Spleen (tissue), 11 donors: ENCODE data around the gene LEP. TPM values are rescaled to one million over a fixed set of nuclear protein-coding genes. Genes with fewer than 3 reads are reported as not detected.

Experiments used
- DNase-seq: peaks from one replicate; pipeline ENCODE4 v3.0.0-alpha.2; 2020
- H3K27ac ChIP-seq, 8 donors: fragments of 200-600 bp; sonication (generic) in 7 of 8; 1 replicate in 4 of 8; 2 replicates in 4 of 8; pipeline versions ENCODE4 v1.5.0 to v1.8.0; 2016 to 2021; ENCODE audit warnings: inconsistent platforms in 4 of 8, mild to moderate bottlenecking in 4 of 8, moderate library complexity in 1 of 8
- H3K27me3 ChIP-seq, 7 donors: fragments of 200-600 bp; sonication (generic) in 6 of 7; replicated peaks in 1 of 7; 1 replicate in 4 of 7; 2 replicates in 3 of 7; pipeline versions ENCODE4 v1.5.0 to v1.8.0; 2016 to 2021; ENCODE audit warnings: inconsistent platforms in 3 of 7, mild to moderate bottlenecking in 1 of 7
- H3K36me3 ChIP-seq, 6 donors: fragments of 200-600 bp; sonication (generic) in 5 of 6; 1 replicate in 4 of 6; 2 replicates in 2 of 6; pipeline versions ENCODE4 v1.5.0 to v1.8.0; 2016 to 2021; ENCODE audit warnings: inconsistent platforms in 2 of 6
- H3K4me1 ChIP-seq, 6 donors: fragments of 200-600 bp; sonication (generic) in 5 of 6; 1 replicate in 3 of 6; 2 replicates in 3 of 6; pipeline versions ENCODE4 v1.5.0 to v1.8.0; 2016 to 2021; ENCODE audit warnings: inconsistent platforms in 3 of 6
- H3K4me3 ChIP-seq, 8 donors: fragments of 200-600 bp; sonication (generic) in 7 of 8; 1 replicate in 4 of 8; 2 replicates in 4 of 8; pipeline versions ENCODE4 v1.5.0 to v1.8.0; 2016 to 2021; ENCODE audit warnings: inconsistent platforms in 4 of 8, mild to moderate bottlenecking in 4 of 8, moderate library complexity in 2 of 8
- H3K9me3 ChIP-seq, 8 donors: fragments of 200-600 bp; sonication (generic) in 7 of 8; 1 replicate in 4 of 8; 2 replicates in 4 of 8; pipeline versions ENCODE4 v1.5.0 to v1.8.0; 2016 to 2021; ENCODE audit warnings: inconsistent platforms in 4 of 8
- CTCF ChIP-seq, 11 experiments: fragments of 200-600 bp in 7 of 11; fragments of 450-650 bp in 4 of 11; sonication (generic) in 4 of 11; IDR thresholded peaks in 8 of 11; conservative IDR thresholded peaks in 3 of 11; 1 replicate in 7 of 11; 2 replicates in 4 of 11; pipeline versions ENCODE4 v1.4.0 to v1.8.0; 2016 to 2021; ENCODE audit warnings: antibody characterized with exemption in 11 of 11, inconsistent platforms in 4 of 11, mild to moderate bottlenecking in 1 of 11
- POLR2A ChIP-seq, 3 donors: fragments of 450-650 bp; IDR thresholded peaks; one replicate each; pipeline ENCODE4 v1.5.1; 2017; ENCODE audit warnings: antibody characterized with exemption in 3 of 3, mild to moderate bottlenecking in 1 of 3
- POLR2AphosphoS5 ChIP-seq, 3 donors: sonication (generic); formaldehyde crosslinking; IDR thresholded peaks; one replicate each; pipeline ENCODE4 v1.5.1; 2017; ENCODE audit warnings: antibody characterized with exemption in 3 of 3
- WGBS, 5 donors: extraction: QIAGEN DNeasy Blood & Tissue Kit in 3 of 5; methylation state at CpG; one replicate each; pipeline versions ENCODE4 v1.1.5 to v1.1.7; 2013 to 2018; 5-methylcytosine and 5-hydroxymethylcytosine counted together
- intact Hi-C: fragments of 100-400 bp; cut with DNase I; formaldehyde crosslinking; loops from one replicate; pipeline ENCODE4 v1.15.0; 2023; ENCODE audit warnings: low total_unique reads
- polyA plus RNA-seq, 3 donors: library from polyadenylated mRNA; stranded (reverse); fragments of 200-250 nt; gene quantifications; one replicate each; pipeline ENCODE4 v1.2.1, GENCODE V29; 2013
- total RNA-seq, 7 donors: library from RNA; depleted of rRNA in 3 of 7; stranded (reverse); fragments of >200 nt in 3 of 7; fragmentation: NEBNext Ultra II Directional in 4 of 7; extraction: Animal tissue kit (Norgen Biotek cat#: 25700) in 4 of 7; gene quantifications; one replicate each; pipeline versions ENCODE4 v1.1.0 to v1.2.1, GENCODE V29; 2016 to 2021
- donor health status: healthy with polysubstance abuse.
- donor health status: DM: no; HTN: no; CAD: no; lungs with moderate emphysema.
- donor health status: DM: no; HTN: no; CAD: no.
- donor health status: Bipolar disorder and iron deficiency.
- donor health status: healthy.
- donor health status: DM: no; HTN: no; CAD: no.
- donor health status: DM: yes; HTN: yes; CAD: no.

Gene LEP
- total and polyA plus RNA-seq, 10 donors, result 0.06 to 0.44 (median 0.13) TPM; not detected in 5

- intact Hi-C loops, result no loop called here
- H3K4me3 ChIP-seq, result no peak overlapping the region
- peaks cover 0 to 7% (median 0%) of the 10 kb centered on the region in 6 donors for H3K4me1 ChIP-seq
These were observed 2.2 kb downstream of the LEP start for GRCh38 chr7:128243273-128243672.

GRCh38 chr7:128244861-128245260, 3.8 kb downstream of the LEP start:
- TF ChIP-seq POLR2AphosphoS5 (IDR thresholded peaks at IDR 0.05), result no peak
- Histone ChIP-seq H3K4me1 (peaks cover 0 to 7% (median 0%) of the 10 kb centered on the region in 6 donors), H3K36me3 (no peaks in the 10 kb centered on the region), H3K27me3 (peaks cover 0 to 46% (median 16%) of the 10 kb centered on the region in 7 donors), H3K9me3 (peaks cover 0 to 14% (median 8%) of the 10 kb centered on the region in 8 donors), H3K27ac (no peak overlapping the region), H3K4me3 (no peak overlapping the region)
- intact Hi-C loops, result no loop called here
- WGBS, 5 donors, result 80 to 87% (median 84%) methylated on average over 3 of the region's 3 CpGs
- DNase-seq, result no peak

More at GRCh38 chr7:128243273-128243672, 2.2 kb downstream of the LEP start:
- TF ChIP-seq POLR2AphosphoS5 (IDR thresholded peaks at IDR 0.05) (no peak), POLR2A (IDR thresholded peaks at IDR 0.05) (no peak), CTCF (IDR thresholded peaks at IDR 0.05 in 8 of 11, conservative IDR thresholded peaks at IDR 0.05 in 3 of 11) (no peak)
- peaks cover 0 to 30% (median 24%) of the 10 kb centered on the region in 8 donors for H3K9me3 ChIP-seq
- no peak overlapping the region for H3K27ac ChIP-seq
- peaks cover 0 to 49% (median 16%) of the 10 kb centered on the region in 7 donors for H3K27me3 ChIP-seq
- no peaks in the 10 kb centered on the region for H3K36me3 ChIP-seq
- WGBS, 5 donors, result 81 to 87% (median 86%) methylated on average over 7 of the region's 7 CpGs
- DNase-seq, result no peak

GRCh38 chr7:128247108-128247507, 6.0 kb downstream of the LEP start:
- intact Hi-C loops, result no loop called here
- Histone ChIP-seq H3K9me3 (no peaks in the 10 kb centered on the region), H3K4me3 (no peak overlapping the region), H3K27ac (peak overlapping the region in 1 of 8 donors; percentile 54), H3K36me3 (no peaks in the 10 kb centered on the region), H3K4me1 (no peaks in the 10 kb centered on the region), H3K27me3 (peaks cover 0 to 24% (median 0%) of the 10 kb centered on the region in 7 donors)
- WGBS, 5 donors, result 77 to 92% (median 90%) methylated on average over 5 of the region's 5 CpGs
- no peak for DNase-seq
- TF ChIP-seq POLR2A (IDR thresholded peaks at IDR 0.05), result no peak
- no peak for TF ChIP-seq CTCF (IDR thresholded peaks at IDR 0.05 in 8 of 11, conservative IDR thresholded peaks at IDR 0.05 in 3 of 11)
- TF ChIP-seq POLR2AphosphoS5 (IDR thresholded peaks at IDR 0.05), result no peak

GRCh38 chr7:128247640-128248194, 6.6 kb downstream of the LEP start:
- Histone ChIP-seq H3K27me3 (peaks cover 0 to 18% (median 0%) of the 10 kb centered on the region in 7 donors), H3K27ac (peak overlapping the region in 3 of 8 donors; percentile 20 to 54 (median 33)), H3K36me3 (no peaks in the 10 kb centered on the region), H3K9me3 (no peaks in the 10 kb centered on the region), H3K4me3 (no peak overlapping the region), H3K4me1 (no peaks in the 10 kb centered on the region)
- intact Hi-C loops, result no loop called here
- no peak for TF ChIP-seq POLR2A (IDR thresholded peaks at IDR 0.05)
- peak in 1 of 11 experiments; percentile 4 for TF ChIP-seq CTCF (IDR thresholded peaks at IDR 0.05 in 8 of 11, conservative IDR thresholded peaks at IDR 0.05 in 3 of 11)
- TF ChIP-seq POLR2AphosphoS5 (IDR thresholded peaks at IDR 0.05), result no peak
- no peak for DNase-seq
- 68 to 87% (median 70%) methylated on average over 7 of the region's 7 CpGs for WGBS, 5 donors
